ENCODE results near the gene PTPRN2.

Gene PTPRN2

DNA sequence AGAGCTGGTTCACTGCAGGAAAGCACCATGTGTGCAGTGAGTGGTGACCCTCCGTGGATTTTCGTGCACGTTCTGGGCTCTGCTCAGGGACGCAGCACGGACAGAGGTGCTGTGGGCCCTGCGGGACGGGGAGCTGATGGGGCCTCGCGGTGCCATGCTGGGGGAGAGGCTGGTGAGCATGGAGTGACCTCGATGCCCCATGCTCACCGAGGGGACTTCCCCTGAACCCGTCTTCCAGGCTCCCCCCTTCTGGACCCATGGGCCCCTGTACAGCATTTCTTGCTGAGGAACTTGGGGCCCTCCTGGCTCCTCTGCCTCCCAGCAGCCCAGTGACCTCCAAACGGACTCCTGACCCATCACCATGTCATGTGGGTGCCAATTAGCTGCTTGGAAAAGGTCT, 997.1 kb downstream of the PTPRN2 start:
- H3K4me3 ChIP-seq (ENCODE audit: low read depth, low read length) = no peak overlapping the region
- in situ Hi-C loops (cut with HindIII; ENCODE audit: low sequenced_read_pairs) = no loop called here
- TF ChIP-seq, protein P1, sequence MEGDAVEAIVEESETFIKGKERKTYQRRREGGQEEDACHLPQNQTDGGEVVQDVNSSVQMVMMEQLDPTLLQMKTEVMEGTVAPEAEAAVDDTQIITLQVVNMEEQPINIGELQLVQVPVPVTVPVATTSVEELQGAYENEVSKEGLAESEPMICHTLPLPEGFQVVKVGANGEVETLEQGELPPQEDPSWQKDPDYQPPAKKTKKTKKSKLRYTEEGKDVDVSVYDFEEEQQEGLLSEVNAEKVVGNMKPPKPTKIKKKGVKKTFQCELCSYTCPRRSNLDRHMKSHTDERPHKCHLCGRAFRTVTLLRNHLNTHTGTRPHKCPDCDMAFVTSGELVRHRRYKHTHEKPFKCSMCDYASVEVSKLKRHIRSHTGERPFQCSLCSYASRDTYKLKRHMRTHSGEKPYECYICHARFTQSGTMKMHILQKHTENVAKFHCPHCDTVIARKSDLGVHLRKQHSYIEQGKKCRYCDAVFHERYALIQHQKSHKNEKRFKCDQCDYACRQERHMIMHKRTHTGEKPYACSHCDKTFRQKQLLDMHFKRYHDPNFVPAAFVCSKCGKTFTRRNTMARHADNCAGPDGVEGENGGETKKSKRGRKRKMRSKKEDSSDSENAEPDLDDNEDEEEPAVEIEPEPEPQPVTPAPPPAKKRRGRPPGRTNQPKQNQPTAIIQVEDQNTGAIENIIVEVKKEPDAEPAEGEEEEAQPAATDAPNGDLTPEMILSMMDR (IDR thresholded peaks at IDR 0.05; ENCODE audit: low read depth, low read length, missing control alignments) = no peak
- no peak for DNase-seq (ENCODE audit: low read depth)

GRCh38 chr7:157589680-157590079, 997.9 kb downstream of the PTPRN2 start:
- TF ChIP-seq, protein P1 (IDR thresholded peaks at IDR 0.05; ENCODE audit: low read depth, low read length, missing control alignments) = no peak
- H3K4me3 ChIP-seq (ENCODE audit: low read depth, low read length) = no peak overlapping the region
- DNase-seq (ENCODE audit: low read depth) = no peak
- in situ Hi-C loops (cut with HindIII; ENCODE audit: low sequenced_read_pairs) = no loop called here

GRCh38 chr7:157587805-157588560, 999.6 kb downstream of the PTPRN2 start:
- H3K4me3 ChIP-seq (ENCODE audit: low read depth, low read length) = no peak overlapping the region
- in situ Hi-C loops (cut with HindIII; ENCODE audit: low sequenced_read_pairs) = no loop called here
- TF ChIP-seq, protein P1 (IDR thresholded peaks at IDR 0.05; ENCODE audit: low read depth, low read length, missing control alignments) = no peak
- no peak for DNase-seq (ENCODE audit: low read depth)

GRCh38 chr7:157587051-157587804, 1000.4 kb downstream of the PTPRN2 start:
- DNase-seq (ENCODE audit: low read depth) = no peak
- in situ Hi-C loops (cut with HindIII; ENCODE audit: low sequenced_read_pairs) = no loop called here
- TF ChIP-seq, protein P1 (IDR thresholded peaks at IDR 0.05; ENCODE audit: low read depth, low read length, missing control alignments) = no peak
- H3K4me3 ChIP-seq (ENCODE audit: low read depth, low read length) = no peak overlapping the region

DNA sequence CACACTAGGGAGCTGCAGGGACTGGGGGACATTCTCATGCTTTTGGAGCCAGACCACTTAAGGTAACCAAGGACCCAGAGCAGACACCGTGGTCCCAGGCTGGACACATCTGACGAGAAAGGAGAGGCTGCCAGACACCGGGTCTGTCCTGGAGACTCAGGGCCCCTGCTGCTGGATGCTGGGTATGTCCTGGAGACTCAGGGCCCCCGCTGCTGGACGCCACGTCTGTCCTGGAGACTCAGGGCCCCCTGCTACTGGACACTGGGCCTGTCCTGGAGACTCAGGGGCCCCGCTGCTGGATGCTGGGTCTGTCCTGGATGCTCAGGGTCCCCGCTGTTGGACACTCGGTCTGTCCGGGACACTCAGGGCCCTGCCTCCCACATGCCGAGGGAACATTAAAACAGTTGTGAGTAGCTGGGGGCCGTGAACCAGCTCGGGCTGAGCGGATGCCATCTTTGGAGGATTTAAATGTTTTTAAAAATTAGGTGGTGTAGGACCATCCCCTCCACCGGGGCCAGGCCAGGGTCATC, 1001.1 kb downstream of the PTPRN2 start:
- TF ChIP-seq, protein P1 (IDR thresholded peaks at IDR 0.05; ENCODE audit: low read depth, low read length, missing control alignments) = no peak
- in situ Hi-C loops (cut with HindIII; ENCODE audit: low sequenced_read_pairs) = no loop called here
- DNase-seq (ENCODE audit: low read depth) = no peak
- H3K4me3 ChIP-seq (ENCODE audit: low read depth, low read length) = no peak overlapping the region

DNA sequence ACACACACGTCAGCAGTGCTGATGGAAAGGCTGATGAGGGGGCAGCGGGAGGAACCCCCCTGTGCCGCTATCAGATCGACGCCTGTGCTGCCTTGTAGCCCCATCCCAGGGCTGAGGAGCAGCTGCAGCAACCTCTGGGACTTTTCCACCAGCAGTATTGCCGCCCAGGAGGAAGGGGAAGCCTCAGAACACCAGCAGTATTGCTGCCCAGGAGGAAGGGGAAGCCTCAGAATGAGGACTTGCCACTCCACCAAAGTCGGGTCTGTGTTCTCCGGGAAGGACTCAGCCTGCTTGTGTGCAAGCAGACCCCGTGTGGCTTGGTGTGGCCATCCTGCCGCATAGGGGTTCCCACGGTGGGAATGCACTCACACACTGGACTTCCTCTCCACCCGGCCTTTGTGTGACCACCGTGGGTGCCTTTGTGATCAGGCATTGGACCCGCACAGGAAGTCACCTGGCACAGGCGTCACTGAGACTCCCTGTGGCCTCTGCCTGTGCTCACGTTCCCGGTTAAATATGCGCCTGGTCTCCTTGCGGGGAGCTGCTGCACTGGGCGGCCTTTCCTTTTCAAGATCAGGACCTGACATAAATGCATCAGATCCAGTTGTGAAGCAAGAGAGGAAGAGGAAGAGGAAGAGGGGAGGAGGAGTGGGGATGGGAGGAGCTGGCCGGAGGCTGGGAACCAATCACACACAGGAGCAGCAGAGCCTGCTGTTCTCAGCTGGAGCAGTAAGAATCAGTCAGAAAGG, 1002.3 kb downstream of the PTPRN2 start:
- H3K4me3 ChIP-seq (ENCODE audit: low read depth, low read length) = no peak overlapping the region
- DNase-seq (ENCODE audit: low read depth) = no peak
- in situ Hi-C loops (cut with HindIII; ENCODE audit: low sequenced_read_pairs) = no loop called here
- TF ChIP-seq, protein P1 (IDR thresholded peaks at IDR 0.05; ENCODE audit: low read depth, low read length, missing control alignments) = no peak

Measured in astrocyte of the cerebellum (primary cell).